GM21423 (cell line): ENCODE results near the gene RPL27A.
A peak's percentile ranks its signal among the peaks of the same experiment; 100 is the strongest.

Experiments used
- ATAC-seq: cut with Tn5 transposase; IDR thresholded peaks from one replicate; pipeline ENCODE4 v1.9.1; 2021; ENCODE audit warnings: mild to moderate bottlenecking, moderate library complexity; ENCODE audit not compliant: unreplicated experiment

RPL27A gene

DNA sequence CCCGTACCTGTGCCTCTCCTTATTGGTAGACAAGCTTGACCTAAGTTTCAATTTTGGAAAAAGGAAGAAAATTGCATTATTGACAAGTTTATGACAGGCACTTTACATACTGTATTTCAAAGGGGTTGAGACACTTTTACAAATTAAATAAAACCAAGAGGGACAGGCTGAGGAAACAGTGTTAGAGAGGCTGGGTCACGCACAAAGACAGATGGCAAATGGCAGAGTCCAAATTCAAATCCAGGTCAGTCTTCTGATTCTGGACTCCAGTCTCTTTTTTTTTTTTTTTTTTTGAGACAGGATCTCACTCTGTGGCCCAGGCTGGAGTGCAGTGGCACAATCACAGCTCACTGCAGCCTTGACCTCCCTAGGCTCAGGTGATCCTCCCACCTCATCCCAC lies 10.2 kb upstream of the RPL27A start:
- no peak for ATAC-seq

DNA sequence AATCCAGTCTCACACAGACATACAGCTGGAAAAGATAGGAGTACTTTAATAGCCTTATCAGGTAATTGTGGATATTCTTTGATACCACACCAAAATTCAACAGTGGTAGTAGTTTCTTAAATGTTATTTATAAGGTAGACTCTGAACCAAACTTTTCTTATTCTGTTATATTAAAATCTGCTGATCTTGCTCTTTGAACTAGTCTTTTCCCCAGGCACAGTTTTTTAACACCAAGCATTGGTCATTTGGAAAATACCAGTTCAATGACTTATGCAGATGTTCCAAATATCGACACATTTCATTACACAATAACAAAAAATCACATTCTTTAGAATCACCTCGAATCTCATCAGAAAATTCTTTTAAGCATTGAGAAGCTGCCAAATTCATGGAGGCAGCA lies 7.7 kb upstream of the RPL27A start:
- no peak for ATAC-seq

DNA sequence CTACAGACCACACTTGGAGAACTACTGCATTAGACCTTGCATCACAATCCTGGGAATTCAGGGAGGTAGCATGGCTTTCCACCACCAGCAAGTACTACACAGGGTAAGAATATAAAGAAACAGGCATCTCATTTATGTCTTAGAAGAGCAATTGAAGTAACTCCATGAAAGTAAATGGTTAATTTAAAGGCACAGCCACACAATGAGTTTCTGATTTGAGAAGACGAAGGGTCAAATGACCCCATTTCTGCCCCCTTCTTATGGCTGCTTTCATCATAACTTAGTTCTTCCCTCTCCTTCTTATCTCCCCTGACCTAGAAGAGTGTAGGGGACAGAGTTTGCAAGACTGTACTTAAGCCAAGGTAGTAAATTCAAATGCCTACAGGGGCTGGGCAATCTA lies 6.1 kb upstream of the RPL27A start:
- ATAC-seq, result no peak

DNA sequence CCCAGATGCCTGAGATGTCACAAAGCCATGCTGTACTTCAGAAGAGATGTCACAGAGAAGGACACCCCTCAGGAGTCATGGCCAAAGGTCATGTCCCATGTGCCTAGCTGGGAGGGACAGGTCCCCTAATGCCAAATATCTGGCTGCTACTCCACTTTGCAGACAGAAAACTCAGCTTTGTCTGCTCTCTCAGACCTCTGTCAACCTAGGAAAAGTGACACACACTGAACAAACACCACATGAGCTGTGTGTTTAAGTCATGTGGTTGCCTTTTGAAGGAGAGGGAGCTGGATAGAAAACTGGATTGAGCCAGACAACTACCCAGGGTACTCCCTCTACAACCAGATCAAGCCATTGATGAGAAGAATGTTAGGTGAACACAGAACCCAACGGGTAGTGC lies 3.6 kb upstream of the RPL27A start:
- ATAC-seq, result no peak

DNA sequence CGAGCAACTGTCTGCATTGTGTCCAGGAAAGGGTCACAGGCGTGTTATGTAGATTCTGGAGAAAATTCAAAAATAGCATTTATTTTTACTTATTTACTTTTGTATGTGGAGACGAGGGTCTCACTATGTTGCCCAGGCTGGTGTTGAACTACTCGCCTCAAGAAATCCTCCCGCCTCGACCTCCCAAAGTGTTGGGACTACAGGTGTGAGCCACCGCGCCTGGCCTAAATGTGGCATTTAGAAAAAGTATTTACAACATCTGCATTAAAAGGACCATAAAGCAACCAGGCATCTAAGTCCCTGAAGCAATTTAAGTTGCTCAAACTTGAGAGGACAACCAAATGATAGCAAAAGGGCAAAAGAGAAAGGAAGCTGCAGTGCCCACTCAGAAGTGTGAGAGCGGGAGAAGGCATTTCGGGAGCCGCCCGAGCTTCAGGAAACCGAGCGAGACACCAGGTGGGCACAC lies 722 bp upstream of the RPL27A start:
- no peak for ATAC-seq

DNA sequence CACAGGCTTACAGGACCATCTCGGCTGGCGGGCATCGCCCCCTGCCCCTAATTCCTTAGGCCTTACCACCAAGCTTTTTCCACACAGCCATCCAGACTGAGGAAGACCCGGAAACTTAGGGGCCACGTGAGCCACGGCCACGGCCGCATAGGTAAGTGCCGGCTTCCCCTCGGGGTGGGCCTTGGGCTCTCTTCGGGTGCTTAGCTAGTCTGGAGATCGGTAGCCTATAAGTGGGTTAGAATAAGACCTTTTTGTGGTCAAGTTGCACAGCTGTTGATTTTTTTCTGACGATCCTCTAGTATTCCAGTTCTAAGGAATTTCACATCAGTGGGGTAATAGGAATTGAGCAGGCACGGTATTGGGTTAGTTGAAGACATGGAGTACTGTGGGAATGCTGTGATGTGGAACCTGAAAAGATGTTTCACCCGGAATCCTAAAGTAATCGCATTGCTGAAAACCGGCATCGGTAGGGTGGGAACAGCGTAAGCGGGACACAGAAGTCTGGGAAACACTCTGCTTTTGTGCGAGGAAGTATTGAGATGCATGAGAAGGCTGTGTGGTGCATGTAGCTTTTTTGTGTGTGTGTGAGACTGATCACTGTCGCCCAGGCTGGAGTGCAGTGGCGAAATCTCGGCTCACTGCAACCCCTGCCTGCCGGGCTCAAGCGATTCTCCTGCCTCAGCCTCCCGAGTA lies 669 bp downstream of the RPL27A start:
- ATAC-seq, result no peak

DNA sequence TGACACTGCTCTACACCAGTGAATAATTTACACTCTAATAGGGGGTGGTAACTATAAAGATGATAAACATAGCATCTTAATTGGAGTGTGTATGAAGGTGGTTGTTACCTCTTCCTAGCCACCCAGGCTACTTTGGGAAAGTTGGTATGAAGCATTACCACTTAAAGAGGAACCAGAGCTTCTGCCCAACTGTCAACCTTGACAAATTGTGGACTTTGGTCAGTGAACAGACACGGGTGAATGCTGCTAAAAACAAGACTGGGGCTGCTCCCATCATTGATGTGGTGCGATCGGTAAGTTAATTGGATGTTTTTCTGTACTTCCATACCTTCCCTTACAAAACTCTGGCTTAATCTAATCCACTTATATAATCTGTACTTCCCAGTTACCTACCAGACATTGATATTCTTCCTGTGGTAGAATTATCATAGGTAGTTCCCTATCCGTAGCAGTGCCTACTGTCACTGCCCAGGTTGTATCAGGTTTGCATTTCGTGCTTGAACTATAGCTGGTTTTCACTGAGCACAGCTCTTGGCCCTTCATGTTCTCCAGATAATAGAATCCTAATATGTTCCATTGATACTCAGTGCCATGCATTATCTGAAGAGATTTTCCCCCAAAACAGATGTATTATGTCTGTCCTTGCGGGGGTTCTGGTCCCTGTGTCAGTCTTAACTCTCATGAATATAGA lies 2.2 kb downstream of the RPL27A start:
- ATAC-seq, result no peak

DNA sequence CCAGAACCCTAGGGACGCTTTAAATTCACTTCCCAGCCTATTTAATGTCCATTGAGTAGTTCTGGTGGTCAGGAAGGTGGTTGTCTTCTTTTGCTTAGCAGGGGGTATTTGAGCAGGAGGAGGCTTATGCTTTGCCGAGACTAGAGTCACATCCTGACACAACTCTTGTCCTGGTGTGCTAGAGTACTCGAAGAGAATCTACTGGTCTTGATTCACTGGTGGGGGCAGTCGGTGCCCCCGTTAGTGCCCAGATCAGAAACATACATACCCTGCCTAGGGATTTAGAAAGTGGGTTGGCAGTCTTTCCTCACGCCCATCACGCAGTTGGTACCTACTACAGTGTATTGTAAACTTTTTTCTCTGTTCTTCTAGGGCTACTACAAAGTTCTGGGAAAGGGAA lies 2.7 kb downstream of the RPL27A start:
- no peak for ATAC-seq

DNA sequence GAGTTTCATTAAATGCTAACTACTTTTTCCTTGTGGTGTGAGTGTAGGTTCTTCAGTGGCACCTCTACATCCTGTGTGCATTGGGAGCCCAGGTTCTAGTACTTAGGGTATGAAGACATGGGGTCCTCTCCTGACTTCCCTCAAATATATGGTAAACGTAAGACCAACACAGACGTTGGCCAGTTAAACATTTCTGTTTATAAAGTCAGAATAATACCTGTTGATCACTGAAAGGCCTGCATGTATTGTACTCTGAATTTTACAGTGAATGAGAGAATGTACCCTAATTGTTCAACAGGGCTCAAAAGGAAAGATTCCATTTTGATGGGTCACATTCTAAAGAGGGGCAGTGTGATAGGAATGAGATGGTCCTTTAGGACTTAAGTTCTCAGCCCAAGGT lies 3.2 kb downstream of the RPL27A start:
- no peak for ATAC-seq

DNA sequence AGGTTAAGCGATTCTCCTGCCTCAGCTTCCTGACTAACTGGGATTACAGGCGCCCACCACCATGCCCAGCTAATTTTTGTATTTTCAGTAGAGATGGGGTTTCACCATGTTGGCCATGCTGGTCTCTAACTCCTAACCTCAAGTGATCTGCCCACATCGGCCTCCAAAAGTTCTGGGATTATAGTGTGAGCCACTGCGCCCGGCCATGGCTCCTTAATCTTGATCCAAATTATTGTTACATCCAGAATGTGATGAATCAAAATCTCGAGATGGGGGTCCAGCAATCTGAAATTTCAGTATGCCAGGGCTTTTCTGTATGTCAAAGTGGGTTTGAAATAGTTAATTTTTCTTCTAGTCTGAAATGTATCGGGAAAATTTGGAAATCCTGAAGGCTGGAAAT lies 3.7 kb downstream of the RPL27A start:
- ATAC-seq, result no peak

DNA sequence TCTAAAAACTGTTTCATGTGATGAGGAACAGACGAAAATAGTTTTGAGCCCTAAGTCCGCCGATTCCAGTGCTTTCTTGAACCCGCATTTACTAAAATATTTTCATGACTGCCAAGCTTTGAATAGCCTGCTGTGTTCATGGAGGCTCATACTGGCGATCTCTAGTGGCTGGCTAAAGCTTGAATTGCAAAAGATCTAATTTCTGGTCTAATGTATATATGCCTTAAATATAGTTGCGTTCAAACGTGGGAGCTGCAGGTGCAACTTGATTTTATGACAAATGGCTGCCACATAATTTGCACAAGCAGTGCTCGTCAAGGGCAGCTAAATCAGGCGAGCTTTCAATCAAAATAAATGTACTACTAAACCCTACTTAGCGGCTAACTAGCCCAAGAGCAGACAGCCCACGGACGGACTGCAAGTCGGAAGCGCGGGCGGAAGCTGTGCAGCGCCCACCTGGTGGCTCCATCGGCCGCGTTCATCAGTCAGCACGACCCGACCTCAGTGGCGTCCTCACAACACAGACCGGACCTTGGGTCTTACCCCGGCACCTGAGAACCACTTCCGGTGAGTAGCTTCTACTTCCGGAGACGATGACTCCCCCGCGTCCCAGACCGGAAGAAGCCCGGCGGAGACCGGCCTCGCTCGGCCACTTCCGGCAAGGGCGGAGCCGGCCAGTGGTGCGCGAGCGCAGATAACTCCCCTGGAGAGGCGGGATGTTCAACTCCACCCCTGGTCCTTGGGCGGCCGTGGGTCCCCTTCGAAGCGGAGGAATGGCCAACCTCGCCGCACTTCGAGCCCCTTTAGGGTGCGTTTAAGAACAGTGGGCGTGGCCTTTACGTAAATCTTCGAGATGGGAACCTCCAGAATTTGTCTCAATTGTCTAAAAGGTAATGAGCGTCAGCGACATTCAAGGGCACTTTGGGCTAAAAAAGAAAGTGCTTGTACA lies 6.1 kb downstream of the RPL27A start:
- peak; percentile 96 for ATAC-seq

DNA sequence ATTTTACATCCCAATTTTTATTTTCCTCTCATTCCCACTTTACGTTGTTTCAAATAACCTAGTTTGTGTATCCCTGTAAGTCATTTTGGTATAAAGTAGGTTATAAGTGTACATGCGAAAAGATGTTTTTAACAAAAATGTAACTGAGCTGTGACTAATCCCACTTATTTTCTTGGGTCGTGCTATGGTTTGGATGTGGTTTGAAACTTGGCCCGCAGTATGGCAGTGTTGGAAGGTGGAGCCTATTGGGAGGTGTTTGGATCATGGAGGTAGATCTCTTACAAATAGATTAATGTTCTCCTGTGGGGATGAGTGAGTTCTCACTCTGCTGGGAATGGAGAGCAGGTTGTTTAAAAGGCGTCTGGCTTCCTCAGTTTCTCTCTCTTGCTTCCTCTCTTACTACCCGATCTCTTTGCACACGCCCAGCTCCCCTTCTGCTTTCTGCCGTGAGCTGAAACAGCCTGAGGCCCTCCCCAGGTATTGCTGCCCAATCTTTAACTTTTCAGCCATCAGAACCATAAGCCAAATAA lies 7.2 kb downstream of the RPL27A start:
- ATAC-seq, result no peak

DNA sequence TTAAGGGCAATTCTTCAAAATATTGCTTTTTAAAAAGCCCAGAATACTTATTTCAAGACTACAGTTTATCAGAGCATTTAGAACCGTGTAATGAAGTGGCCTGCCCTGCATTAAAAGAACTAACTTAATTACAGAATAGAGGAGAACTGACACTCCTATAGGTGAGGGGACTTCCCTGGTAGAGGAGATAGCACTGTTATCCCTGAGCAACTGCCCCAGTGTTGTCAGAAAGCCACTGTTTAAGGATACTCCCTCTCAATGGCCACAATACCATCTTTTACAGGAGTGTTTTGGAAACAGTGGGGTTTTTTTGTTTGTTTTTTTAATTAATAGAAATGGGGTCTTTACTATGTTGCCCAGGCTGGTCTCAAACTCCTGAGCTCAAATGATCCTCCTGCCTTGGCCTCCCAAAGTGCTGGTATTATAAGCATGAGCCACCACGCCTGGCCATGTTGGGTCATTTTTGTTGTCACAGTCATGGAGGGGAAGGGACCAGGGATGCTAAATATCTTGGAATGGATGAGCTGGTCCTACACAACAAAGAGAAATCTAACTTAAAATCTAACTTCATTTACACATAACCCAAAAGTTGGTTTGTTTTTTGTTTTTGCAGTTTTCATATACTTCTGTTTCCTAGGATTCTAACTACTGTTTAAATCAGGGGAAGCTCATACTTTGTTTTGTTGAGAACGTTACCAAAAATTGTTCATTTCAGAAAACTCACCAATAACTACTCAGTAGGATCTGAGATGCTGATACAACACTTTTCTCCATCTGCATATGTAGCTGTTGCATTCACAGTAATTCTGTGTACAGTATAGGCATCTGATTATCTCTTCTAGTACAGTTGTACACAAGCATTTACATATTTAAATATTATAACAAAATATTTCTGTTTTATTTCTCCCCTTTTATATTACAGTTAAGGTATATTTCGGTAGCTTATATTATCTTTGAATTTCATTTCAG lies 8.1 kb downstream of the RPL27A start:
- no peak for ATAC-seq

DNA sequence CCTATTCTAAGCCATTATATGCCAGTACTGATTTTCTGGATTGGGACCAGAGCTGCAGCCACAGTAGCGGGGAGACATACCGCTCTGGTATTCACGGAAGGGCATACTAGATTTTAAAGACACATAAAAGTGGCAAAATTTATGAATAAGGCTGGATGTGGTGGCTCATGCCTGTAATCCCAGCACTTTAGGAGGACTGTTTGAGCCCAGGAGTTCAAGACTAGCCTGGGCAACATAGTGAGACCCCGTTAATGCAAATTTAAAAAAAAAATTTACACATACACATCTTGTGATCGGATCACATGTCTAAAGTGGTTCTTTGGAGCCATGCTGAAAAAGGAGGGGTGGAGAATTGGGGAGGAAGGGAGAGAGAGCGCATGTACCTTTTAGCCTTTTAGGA lies 9.0 kb downstream of the RPL27A start:
- ATAC-seq, result no peak

DNA sequence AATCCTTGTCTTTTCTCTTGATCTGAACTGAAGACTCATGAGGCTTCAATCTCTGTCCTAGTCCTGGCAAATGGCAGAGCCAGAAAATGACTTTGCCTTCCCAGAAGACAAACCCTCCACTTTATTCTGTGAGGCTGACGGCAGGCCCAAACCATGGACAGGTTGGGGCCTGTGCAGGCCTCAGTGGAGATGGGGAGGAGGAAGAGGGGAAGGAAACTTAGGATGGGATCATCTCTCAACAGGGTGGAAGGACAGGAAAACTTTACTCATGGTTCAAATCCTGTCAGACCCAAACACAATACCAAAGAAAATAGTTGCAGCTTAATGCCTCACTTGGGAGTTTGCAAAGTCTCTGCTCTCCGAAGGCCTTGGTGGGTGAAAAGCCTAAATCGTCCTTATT lies 9.8 kb downstream of the RPL27A start:
- no peak for ATAC-seq

DNA sequence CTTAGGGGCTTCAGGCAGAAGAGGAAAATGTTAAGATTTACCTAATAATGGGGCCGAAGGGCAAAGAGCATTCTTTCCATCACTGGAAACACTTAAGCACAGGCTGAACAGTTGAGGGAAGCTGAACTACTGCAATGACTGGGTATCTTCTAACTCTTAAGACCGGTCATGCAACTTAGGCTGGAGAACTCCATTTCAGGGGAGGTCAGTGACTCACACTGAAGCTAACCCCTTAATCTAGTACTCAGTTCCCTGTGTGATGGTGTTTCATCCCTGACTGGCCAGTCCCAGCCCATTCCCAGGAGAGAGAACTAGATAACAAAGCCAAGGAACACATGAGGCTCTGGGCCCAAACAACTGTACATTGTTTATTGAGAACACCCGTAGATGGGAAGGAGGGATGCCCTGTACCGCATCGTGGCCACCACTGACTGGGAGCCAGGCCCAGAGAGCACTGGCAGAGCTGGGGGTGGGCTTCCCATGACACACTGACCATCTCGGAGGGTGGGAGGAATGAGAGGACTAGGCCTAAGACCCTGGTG lies 10.5 kb downstream of the RPL27A start:
- ATAC-seq, result no peak

DNA sequence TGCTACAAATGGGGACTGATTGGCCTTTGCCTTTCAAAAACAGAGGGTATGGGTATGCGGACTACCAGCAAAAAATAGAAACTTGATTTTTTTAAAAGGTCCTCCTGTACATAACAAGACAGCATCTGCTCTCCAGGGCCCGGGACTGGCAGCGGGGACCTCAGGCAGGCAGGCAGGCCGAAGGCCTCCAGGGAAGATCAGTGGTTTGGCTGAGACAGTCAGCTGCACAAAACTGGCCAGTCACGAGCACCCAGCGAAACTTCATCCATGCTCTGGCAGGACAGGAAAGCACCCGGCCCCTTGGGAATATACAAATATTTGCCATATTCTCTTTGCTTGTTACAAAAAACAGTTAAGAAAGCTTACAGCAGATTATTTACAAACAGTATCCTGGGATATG lies 11.0 kb downstream of the RPL27A start:
- ATAC-seq, result no peak

DNA sequence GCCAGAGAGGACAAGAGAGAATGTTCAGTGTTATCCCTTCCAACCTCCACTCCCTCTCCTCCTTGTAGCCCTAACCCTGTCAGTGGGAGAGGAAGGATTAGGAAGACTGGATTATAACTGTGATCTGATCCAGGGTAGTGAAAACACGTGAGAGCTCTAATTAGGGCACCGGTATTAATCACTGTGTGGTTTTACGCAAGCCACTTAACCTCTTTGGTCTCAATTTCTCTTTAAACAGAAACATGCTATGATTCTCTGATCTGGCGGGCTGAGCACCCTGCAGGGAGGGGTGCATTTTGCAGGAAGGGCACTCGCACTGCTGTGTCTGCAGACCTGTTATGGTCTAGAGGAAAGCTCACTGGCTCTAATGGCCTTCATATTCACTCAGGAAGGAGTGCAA lies 11.5 kb downstream of the RPL27A start:
- ATAC-seq, result no peak

DNA sequence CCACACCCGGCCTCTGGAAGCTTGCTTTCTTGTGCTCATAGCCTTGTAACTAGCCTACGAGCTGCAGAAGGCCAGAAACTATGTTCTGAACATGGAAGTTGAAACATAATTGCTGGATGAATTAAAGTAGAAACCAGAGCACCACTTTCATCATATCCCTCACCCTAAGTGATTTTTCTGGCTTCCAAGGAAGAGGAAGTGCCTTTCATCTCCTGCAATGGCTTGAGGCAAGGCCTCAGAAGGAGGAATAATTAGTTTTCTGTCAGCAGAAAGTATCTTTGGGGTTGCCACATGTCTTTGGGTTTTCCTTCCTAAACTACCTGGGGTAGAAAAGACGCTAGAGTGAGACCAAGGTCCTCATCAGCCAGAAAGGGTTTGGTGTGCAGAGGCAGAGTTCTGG lies 14.5 kb downstream of the RPL27A start:
- no peak for ATAC-seq

DNA sequence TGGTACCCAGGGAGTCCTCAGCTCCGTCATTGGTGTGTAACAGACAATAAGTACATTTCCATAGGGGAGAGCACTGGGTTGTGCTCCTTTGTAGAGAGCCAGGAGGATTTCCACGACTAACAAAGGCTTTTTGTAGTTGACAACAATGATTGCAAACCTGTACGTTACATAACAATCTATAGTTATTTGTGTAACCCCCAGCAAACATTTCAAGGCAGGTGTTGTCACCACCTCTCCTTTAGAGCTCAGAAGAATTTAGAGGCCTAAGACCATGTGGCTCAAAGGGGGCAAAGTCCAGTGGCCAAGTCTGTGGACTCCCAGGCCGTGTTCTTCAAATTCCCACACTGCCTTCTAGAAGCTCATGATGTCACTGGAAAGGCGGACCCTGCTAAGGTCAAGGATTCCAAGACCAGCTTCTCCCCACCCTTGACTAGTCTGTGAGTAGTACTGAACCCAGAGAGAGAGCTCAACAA lies 15.8 kb downstream of the RPL27A start:
- no peak for ATAC-seq
